GM12892 (cell line): Measurements from ENCODE around the gene ARMH2.

Experiments
- POLR2A ChIP-seq: IDR thresholded peaks from 2 replicates; pipeline ENCODE4 v1.6.1; 2011; ENCODE audit warnings: low read depth, low read length, control low read depth
- POLR2AphosphoS5 ChIP-seq: IDR thresholded peaks from 2 replicates; pipeline ENCODE4 v1.6.1; 2011; ENCODE audit warnings: low read depth, low read length, control low read depth
- TAF1 ChIP-seq: IDR thresholded peaks from 2 replicates; pipeline ENCODE4 v1.6.1; 2011; ENCODE audit warnings: low read depth, mild to moderate bottlenecking, control low read depth, low read length, borderline replicate concordance

- TF ChIP-seq POLR2A (no peak), POLR2AphosphoS5 (no peak), TAF1 (no peak)
Measured at GRCh38 chr6:24761851-24762250, 36.9 kb downstream of the ARMH2 start.
